Colon (tissue), 2 donors: ENCODE measurements around the gene ZNF536.

Source experiments
- FAIRE-seq: peaks from 2 replicates; lab custom pipeline; 2012; peaks lifted over from hg19 to GRCh38; lab: Jason Lieb, UNC
- donor health status: control.
- donor health status: control.

The ZNF536 gene

GRCh38 chr19:30371960-30372824 is at the start of gene ZNF536:
Gene ZNF536, plus strand, starts transcription at chr19:30372384. Its CDS starts 71,179 bp downstream, at chr19:30443563.
- no peak for FAIRE-seq

GRCh38 chr19:30322641-30323320 is 49.4 kb upstream of the ZNF536 start:
- FAIRE-seq, result no peak

GRCh38 chr19:30323904-30324303 is 48.3 kb upstream of the ZNF536 start:
- FAIRE-seq, result no peak

GRCh38 chr19:30324982-30325381 is 47.2 kb upstream of the ZNF536 start:
- no peak for FAIRE-seq

GRCh38 chr19:30325676-30326392 is 46.4 kb upstream of the ZNF536 start:
- FAIRE-seq, result no peak

- FAIRE-seq, result no peak
Measured at GRCh38 chr19:30326393-30326710, 45.8 kb upstream of the ZNF536 start.

- no peak for FAIRE-seq
Measured at GRCh38 chr19:30327331-30327730, 44.9 kb upstream of the ZNF536 start.

- no peak for FAIRE-seq
Measured at GRCh38 chr19:30328096-30328495, 44.1 kb upstream of the ZNF536 start.

- no peak for FAIRE-seq
Measured at GRCh38 chr19:30330266-30330665, 41.9 kb upstream of the ZNF536 start.

GRCh38 chr19:30332445-30333234 is 39.5 kb upstream of the ZNF536 start:
- FAIRE-seq, result no peak

GRCh38 chr19:30333291-30334065 is 38.7 kb upstream of the ZNF536 start:
- FAIRE-seq, result no peak

- no peak for FAIRE-seq
Measured at GRCh38 chr19:30334841-30335240, 37.3 kb upstream of the ZNF536 start.

GRCh38 chr19:30335306-30335886 is 36.8 kb upstream of the ZNF536 start:
- FAIRE-seq, result no peak

- no peak for FAIRE-seq
Measured at GRCh38 chr19:30336290-30336689, 35.9 kb upstream of the ZNF536 start.

GRCh38 chr19:30338041-30338456 is 34.1 kb upstream of the ZNF536 start:
- no peak for FAIRE-seq

- FAIRE-seq, result no peak
Measured at GRCh38 chr19:30338878-30339623, 33.1 kb upstream of the ZNF536 start.

GRCh38 chr19:30339624-30340525 is 32.3 kb upstream of the ZNF536 start:
- no peak for FAIRE-seq

- no peak for FAIRE-seq
Measured at GRCh38 chr19:30340771-30341561, 31.2 kb upstream of the ZNF536 start.
